DND-41 (cell line): ENCODE data around the gene MYH9.

Experiments
- ATAC-seq: fragments of 200-7000 bp; cut with Tn5 transposase; 3 replicates; pipeline ENCODE4 v1.9.1; 2021; ENCODE audit warnings: low read depth; ENCODE audit not compliant: insufficient read depth
- DNase-seq: peaks from one replicate; pipeline ENCODE4 v3.0.0-alpha.2; 2020
- H2AFZ ChIP-seq: 2 replicates; pipeline ENCODE4 v1.6.0; 2012; ENCODE audit warnings: low read depth, low read length
- H3K27ac ChIP-seq: 2 replicates; pipeline ENCODE4 v1.5.1; 2012; ENCODE audit warnings: low read length, inconsistent platforms
- H3K27me3 ChIP-seq: fragments of 200-600 bp; sonication (generic); 2 replicates; pipeline ENCODE4 v1.6.0; 2012; ENCODE audit warnings: low read length, mild to moderate bottlenecking, inconsistent platforms; ENCODE audit not compliant: insufficient read depth, poor library complexity
- H3K36me3 ChIP-seq: 2 replicates; pipeline ENCODE4 v1.5.1; 2012; ENCODE audit warnings: low read length, inconsistent platforms; ENCODE audit not compliant: insufficient read depth
- H3K4me1 ChIP-seq: 2 replicates; pipeline ENCODE4 v1.5.1; 2012; ENCODE audit warnings: mild to moderate bottlenecking, low read length; ENCODE audit not compliant: insufficient read depth
- H3K4me2 ChIP-seq: 2 replicates; pipeline ENCODE4 v1.6.0; 2012; ENCODE audit warnings: mild to moderate bottlenecking, moderate library complexity, low read length, inconsistent platforms; ENCODE audit not compliant: insufficient read depth
- H3K4me3 ChIP-seq, 2 experiments: fragments of 200-600 bp in 1 of 2; shearing (Covaris generic) in 1 of 2; 2 replicates each; pipeline ENCODE4 v1.5.1; 2012 to 2016; ENCODE audit warnings: inconsistent platforms in 2 of 2, low read length in 2 of 2, mild to moderate bottlenecking in 2 of 2, low read depth in 1 of 2, moderate library complexity in 1 of 2
- H3K79me2 ChIP-seq: 2 replicates; pipeline ENCODE4 v1.6.0; 2012; ENCODE audit warnings: low read length, inconsistent platforms; ENCODE audit not compliant: insufficient read depth
- H3K9ac ChIP-seq: 2 replicates; pipeline ENCODE4 v1.6.0; 2012; ENCODE audit warnings: low read depth, mild to moderate bottlenecking, inconsistent platforms, low read length, moderate library complexity
- H3K9me3 ChIP-seq: 2 replicates; pipeline ENCODE4 v1.5.1; 2012; ENCODE audit warnings: low read length, moderate library complexity, mild to moderate bottlenecking, inconsistent platforms; ENCODE audit not compliant: insufficient read depth, severe bottlenecking
- H4K20me1 ChIP-seq: 2 replicates; pipeline ENCODE4 v1.6.0; 2012; ENCODE audit warnings: low read length; ENCODE audit not compliant: insufficient read depth
- EZH2 ChIP-seq: IDR thresholded peaks from 3 replicates; pipeline ENCODE4 v1.6.1; 2012; ENCODE audit warnings: borderline replicate concordance, low read depth, mild to moderate bottlenecking, moderate library complexity, low read length, inconsistent platforms; ENCODE audit not compliant: severe bottlenecking
- TF ChIP-seq, protein P1 (sequence below): IDR thresholded peaks from 2 replicates; pipeline ENCODE4 v1.5.1; 2012; ENCODE audit warnings: borderline replicate concordance, low read length, moderate library complexity, mild to moderate bottlenecking; ENCODE audit not compliant: poor library complexity, severe bottlenecking; ENCODE audit errors: extremely low read depth

Gene MYH9

GRCh38 chr22:36317658-36318271, 70.0 kb downstream of the MYH9 start:
- Histone ChIP-seq H3K4me2 (no peak overlapping the region), H4K20me1 (peaks cover 4% of the 10 kb centered on the region), H3K4me3 (no peak overlapping the region), H3K27ac (no peak overlapping the region), H3K9ac (no peak overlapping the region), H3K9me3 (no peaks in the 10 kb centered on the region), H3K36me3 (peaks cover 95% of the 10 kb centered on the region), H3K27me3 (no peaks in the 10 kb centered on the region), H3K79me2 (no peaks in the 10 kb centered on the region), H3K4me1 (no peaks in the 10 kb centered on the region), H2AFZ (no peak overlapping the region)
- ATAC-seq (no peak), DNase-seq (no peak)
- TF ChIP-seq EZH2: no peak
- TF ChIP-seq, protein P1, sequence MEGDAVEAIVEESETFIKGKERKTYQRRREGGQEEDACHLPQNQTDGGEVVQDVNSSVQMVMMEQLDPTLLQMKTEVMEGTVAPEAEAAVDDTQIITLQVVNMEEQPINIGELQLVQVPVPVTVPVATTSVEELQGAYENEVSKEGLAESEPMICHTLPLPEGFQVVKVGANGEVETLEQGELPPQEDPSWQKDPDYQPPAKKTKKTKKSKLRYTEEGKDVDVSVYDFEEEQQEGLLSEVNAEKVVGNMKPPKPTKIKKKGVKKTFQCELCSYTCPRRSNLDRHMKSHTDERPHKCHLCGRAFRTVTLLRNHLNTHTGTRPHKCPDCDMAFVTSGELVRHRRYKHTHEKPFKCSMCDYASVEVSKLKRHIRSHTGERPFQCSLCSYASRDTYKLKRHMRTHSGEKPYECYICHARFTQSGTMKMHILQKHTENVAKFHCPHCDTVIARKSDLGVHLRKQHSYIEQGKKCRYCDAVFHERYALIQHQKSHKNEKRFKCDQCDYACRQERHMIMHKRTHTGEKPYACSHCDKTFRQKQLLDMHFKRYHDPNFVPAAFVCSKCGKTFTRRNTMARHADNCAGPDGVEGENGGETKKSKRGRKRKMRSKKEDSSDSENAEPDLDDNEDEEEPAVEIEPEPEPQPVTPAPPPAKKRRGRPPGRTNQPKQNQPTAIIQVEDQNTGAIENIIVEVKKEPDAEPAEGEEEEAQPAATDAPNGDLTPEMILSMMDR: no peak

DNA sequence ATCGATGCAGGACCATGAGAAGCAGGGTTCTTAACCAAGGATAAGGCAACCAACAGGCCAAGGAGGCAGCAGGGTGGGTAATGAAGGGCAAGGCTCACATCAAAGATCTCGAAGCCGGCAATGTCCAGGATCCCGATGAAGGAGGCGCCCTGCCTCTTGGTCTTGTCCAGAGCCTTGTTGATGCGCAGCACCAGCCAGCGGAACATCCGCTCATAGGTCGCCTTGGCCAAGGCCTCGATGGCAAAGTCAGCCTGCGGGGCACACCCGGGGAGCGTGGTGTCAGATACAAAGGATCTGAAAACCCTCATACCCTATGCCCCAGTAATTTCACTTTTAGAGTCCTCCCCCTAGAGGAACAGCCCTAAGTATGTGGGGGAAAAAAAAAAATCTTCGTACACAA, 71.3 kb downstream of the MYH9 start:
- H3K4me1 ChIP-seq: no peaks in the 10 kb centered on the region

DNA sequence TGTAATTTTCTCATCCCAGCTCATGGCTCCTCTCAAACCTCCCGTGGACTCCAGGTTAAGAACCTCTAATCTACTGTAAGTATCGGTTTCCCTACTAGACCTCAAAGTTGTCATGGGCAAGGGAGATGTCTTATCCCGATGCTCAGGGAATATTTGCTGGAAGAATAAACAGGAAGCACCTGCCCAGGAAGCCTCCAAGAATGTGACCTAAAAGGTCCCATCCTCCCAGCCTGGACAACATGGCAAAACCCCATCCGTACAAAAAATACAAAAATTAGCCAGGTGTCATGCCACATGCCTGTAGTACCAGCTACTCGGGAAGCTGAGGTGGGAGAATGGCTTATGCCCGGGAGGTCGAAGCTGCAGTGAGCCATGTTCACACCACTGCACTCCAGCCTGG, 72.4 kb downstream of the MYH9 start:
- H3K79me2 ChIP-seq: no peaks in the 10 kb centered on the region
- TF ChIP-seq EZH2: no peak
- peaks cover 3% of the 10 kb centered on the region; the same call in 1 of the 2 replicates for H4K20me1 ChIP-seq
- H3K27me3 ChIP-seq: no peaks in the 10 kb centered on the region
- DNase-seq (no peak), ATAC-seq (no peak)
- H3K27ac ChIP-seq: no peak overlapping the region
- H3K36me3 ChIP-seq: peaks cover 95% of the 10 kb centered on the region
- no peak overlapping the region for H2AFZ ChIP-seq
- no peaks in the 10 kb centered on the region for H3K9me3 ChIP-seq
- H3K4me1 ChIP-seq: no peaks in the 10 kb centered on the region
- no peak overlapping the region for H3K4me3 ChIP-seq
- no peak overlapping the region for H3K4me2 ChIP-seq
- H3K9ac ChIP-seq: no peak overlapping the region

More for the DNA sequence above, 71.3 kb downstream of the MYH9 start:
- ATAC-seq (no peak), DNase-seq (no peak)
- H3K27ac ChIP-seq: no peak overlapping the region
- no peak overlapping the region for H3K9ac ChIP-seq
- no peaks in the 10 kb centered on the region for H3K79me2 ChIP-seq
- no peak overlapping the region for H3K4me3 ChIP-seq
- peaks cover 95% of the 10 kb centered on the region for H3K36me3 ChIP-seq
- H3K27me3 ChIP-seq: no peaks in the 10 kb centered on the region
- no peak overlapping the region for H3K4me2 ChIP-seq
- no peak for TF ChIP-seq EZH2
- peaks cover 3% of the 10 kb centered on the region; the same call in 1 of the 2 replicates for H4K20me1 ChIP-seq
- H3K9me3 ChIP-seq: no peaks in the 10 kb centered on the region
- no peak overlapping the region for H2AFZ ChIP-seq

- peaks cover 92% of the 10 kb centered on the region for H3K36me3 ChIP-seq
- H2AFZ ChIP-seq: no peak overlapping the region
- no peak for DNase-seq
Observed at GRCh38 chr22:36311386-36312085, 76.2 kb downstream of the MYH9 start.

More at GRCh38 chr22:36311386-36312085, 76.2 kb downstream of the MYH9 start:
- no peaks in the 10 kb centered on the region; the same call in 1 of the 2 replicates for H4K20me1 ChIP-seq
- no peak overlapping the region for H3K4me2 ChIP-seq
- H3K9ac ChIP-seq: no peak overlapping the region
- no peak overlapping the region for H3K27ac ChIP-seq
- TF ChIP-seq, protein P1: no peak
- no peak for TF ChIP-seq EZH2
- H3K79me2 ChIP-seq: no peaks in the 10 kb centered on the region
- no peaks in the 10 kb centered on the region for H3K4me1 ChIP-seq
- no peaks in the 10 kb centered on the region for H3K9me3 ChIP-seq
- no peak overlapping the region for H3K4me3 ChIP-seq
- H3K27me3 ChIP-seq: no peaks in the 10 kb centered on the region
- ATAC-seq: no peak
